H1 (cell line): ENCODE data around the gene SLC22A3. TPM values are rescaled to one million over a fixed set of nuclear protein-coding genes. Genes with fewer than 3 reads are reported as not detected.

Experiments used
- CTCF ChIA-PET: fragments of 300-600 bp; sonication (Branson Sonifier 250); formaldehyde crosslinking; loops from one replicate; lab custom pipeline; 2021; ENCODE audit not compliant: partially characterized antibody; lab: Charles Lee
- POLR2A ChIA-PET: fragments of 300-600 bp; sonication (Branson Sonifier 250); formaldehyde crosslinking; loops from one replicate; lab custom pipeline; 2021; ENCODE audit warnings: inconsistent platforms; ENCODE audit not compliant: partially characterized antibody; lab: Charles Lee
- DNase-seq, 2 experiments: peaks; one replicate each; pipeline versions ENCODE4 v3.0.0 to v3.0.0-alpha.2; 2010 to 2022; ENCODE audit warnings: low spot score in 2 of 2, low read depth in 1 of 2, mixed read lengths in 1 of 2
- FAIRE-seq: peaks from 2 replicates; lab custom pipeline; 2011; peaks lifted over from hg19 to GRCh38; lab: Jason Lieb, UNC
- H2AFZ ChIP-seq: 2 replicates; pipeline ENCODE4 v1.8.1; 2012; ENCODE audit warnings: low read length, inconsistent platforms
- H2AK5ac ChIP-seq: 2 replicates; pipeline ENCODE4 v1.6.1; 2013; ENCODE audit warnings: low read depth, low read length
- H2BK120ac ChIP-seq: replicated peaks from 2 replicates; pipeline ENCODE3; 2013; ENCODE audit warnings: low read depth, low read length, inconsistent platforms
- H2BK12ac ChIP-seq: 2 replicates; pipeline ENCODE4 v1.6.1; 2013; ENCODE audit warnings: low read depth, low read length
- H2BK15ac ChIP-seq: 2 replicates; pipeline ENCODE4 v1.6.1; 2013; ENCODE audit warnings: low read length
- H2BK20ac ChIP-seq: 2 replicates; pipeline ENCODE4 v1.6.1; 2013; ENCODE audit warnings: low read length
- H2BK5ac ChIP-seq: 2 replicates; pipeline ENCODE4 v1.6.1; 2013; ENCODE audit warnings: low read depth, low read length
- H3K14ac ChIP-seq: 2 replicates; pipeline ENCODE4 v1.6.1; 2013; ENCODE audit warnings: inconsistent platforms; ENCODE audit not compliant: insufficient read length
- H3K18ac ChIP-seq: 2 replicates; pipeline ENCODE4 v1.6.1; 2013; ENCODE audit warnings: low read length; ENCODE audit errors: extremely low read depth
- H3K23ac ChIP-seq: 2 replicates; pipeline ENCODE4 v1.6.1; 2013; ENCODE audit warnings: inconsistent platforms; ENCODE audit not compliant: insufficient read length
- H3K23me2 ChIP-seq: 2 replicates; pipeline ENCODE4 v1.6.1; 2013; ENCODE audit warnings: low read depth, low read length
- H3K27ac ChIP-seq: 2 replicates; pipeline ENCODE4 v1.6.1; 2011; ENCODE audit warnings: low read depth, low read length, inconsistent platforms
- H3K27me3 ChIP-seq, 4 experiments: replicated peaks in 1 of 4; 1 replicate in 1 of 4; 2 replicates in 3 of 4; pipeline versions ENCODE4 v1.6.1 to v1.8.1; 2011 to 2013; ENCODE audit warnings: low read length in 3 of 4, mild to moderate bottlenecking in 3 of 4, inconsistent platforms in 2 of 4, mixed read lengths in 2 of 4, moderate library complexity in 1 of 4; ENCODE audit not compliant: control insufficient read depth in 3 of 4, insufficient read depth in 3 of 4; ENCODE audit errors: extremely low read depth in 1 of 4
- H3K36me3 ChIP-seq, 4 experiments: 2 replicates each; pipeline versions ENCODE4 v1.6.1 to v1.8.1; 2011 to 2013; ENCODE audit warnings: mild to moderate bottlenecking in 4 of 4, low read length in 3 of 4, moderate library complexity in 2 of 4, control low read depth in 1 of 4, inconsistent platforms in 1 of 4; ENCODE audit not compliant: insufficient read depth in 4 of 4, control insufficient read depth in 2 of 4
- H3K4ac ChIP-seq: replicated peaks from 2 replicates; pipeline ENCODE3; 2013; ENCODE audit warnings: low read length, low read depth, mixed read lengths, inconsistent platforms; ENCODE audit not compliant: insufficient read length
- H3K4me1 ChIP-seq, 4 experiments: replicated peaks in 1 of 4; 1 replicate in 1 of 4; 2 replicates in 3 of 4; pipeline versions ENCODE4 v1.6.1 to v1.8.1; 2011 to 2013; ENCODE audit warnings: low read length in 3 of 4, inconsistent platforms in 2 of 4, mixed read lengths in 1 of 4; ENCODE audit not compliant: insufficient read depth in 4 of 4, control insufficient read depth in 3 of 4
- H3K4me2 ChIP-seq, 2 experiments: 2 replicates each; pipeline versions ENCODE4 v1.6.1 to v1.8.1; 2011 to 2013; ENCODE audit warnings: low read depth in 2 of 2, low read length in 2 of 2, control low read depth in 1 of 2, inconsistent platforms in 1 of 2, mild to moderate bottlenecking in 1 of 2; ENCODE audit not compliant: insufficient read depth in 1 of 2
- H3K4me3 ChIP-seq, 4 experiments: fragments of 200-600, 300-600 bp in 1 of 4; sonication (generic), shearing (Covaris generic), sonication (Bioruptor Twin) in 1 of 4; 2 replicates each; pipeline versions ENCODE4 v1.5.1 to v1.8.1; 2011 to 2016; ENCODE audit warnings: low read length in 4 of 4, low read depth in 3 of 4, control low read depth in 2 of 4, inconsistent platforms in 2 of 4, mild to moderate bottlenecking in 2 of 4, mixed read lengths in 1 of 4, moderate library complexity in 1 of 4; ENCODE audit not compliant: insufficient read depth in 2 of 4; ENCODE audit errors: extremely low read depth in 1 of 4
- H3K56ac ChIP-seq: replicated peaks from 2 replicates; pipeline ENCODE3; 2013; ENCODE audit warnings: low read depth, mild to moderate bottlenecking, mixed read lengths, low read length, inconsistent platforms; ENCODE audit not compliant: insufficient read length
- H3K79me1 ChIP-seq: 2 replicates; pipeline ENCODE4 v1.6.1; 2013; ENCODE audit warnings: low read depth, low read length, control low read depth
- H3K79me2 ChIP-seq, 2 experiments: 2 replicates each; pipeline versions ENCODE4 v1.6.1 to v1.8.1; 2012 to 2013; ENCODE audit warnings: low read length in 2 of 2, mild to moderate bottlenecking in 2 of 2, inconsistent platforms in 1 of 2; ENCODE audit not compliant: insufficient read depth in 2 of 2, control insufficient read depth in 1 of 2
- H3K9ac ChIP-seq, 4 experiments: replicated peaks in 1 of 4; 1 replicate in 1 of 4; 2 replicates in 3 of 4; pipeline versions ENCODE4 v1.6.1 to v1.8.1; 2011 to 2013; ENCODE audit warnings: low read depth in 3 of 4, low read length in 3 of 4, control low read depth in 2 of 4, mild to moderate bottlenecking in 2 of 4, moderate library complexity in 2 of 4, inconsistent platforms in 1 of 4; ENCODE audit errors: extremely low read depth in 1 of 4
- H3K9me3 ChIP-seq, 2 experiments: 2 replicates each; pipeline versions ENCODE4 v1.6.1 to v1.8.1; 2012 to 2013; ENCODE audit warnings: mild to moderate bottlenecking in 2 of 2, moderate library complexity in 2 of 2, control low read depth in 1 of 2, inconsistent platforms in 1 of 2, low read depth in 1 of 2, low read length in 1 of 2, mixed read lengths in 1 of 2; ENCODE audit not compliant: insufficient read depth in 2 of 2
- H4K20me1 ChIP-seq, 2 experiments: replicated peaks in 1 of 2; 2 replicates each; pipeline versions ENCODE3 to v1.8.1; 2011 to 2013; ENCODE audit warnings: inconsistent platforms in 2 of 2, low read length in 2 of 2, mild to moderate bottlenecking in 1 of 2; ENCODE audit not compliant: insufficient read depth in 2 of 2, control insufficient read depth in 1 of 2
- H4K5ac ChIP-seq: 2 replicates; pipeline ENCODE4 v1.6.1; 2013; ENCODE audit warnings: low read length, low read depth, mixed read lengths, inconsistent platforms; ENCODE audit not compliant: insufficient read length
- H4K8ac ChIP-seq: 2 replicates; pipeline ENCODE4 v1.8.0; 2013; ENCODE audit warnings: mild to moderate bottlenecking, moderate library complexity, low read length, inconsistent platforms; ENCODE audit not compliant: insufficient read depth; ENCODE audit errors: extremely low read depth
- H4K91ac ChIP-seq: replicated peaks from 2 replicates; pipeline ENCODE3; 2013; ENCODE audit warnings: low read length, mixed read lengths, inconsistent platforms; ENCODE audit not compliant: insufficient read length
- E2F6 ChIP-seq: IDR thresholded peaks from 2 replicates; pipeline ENCODE4 v1.6.1; 2012; ENCODE audit warnings: inconsistent platforms
- SUZ12 ChIP-seq: fragments of 200-600 bp; sonication (generic); IDR thresholded peaks from 2 replicates; pipeline ENCODE4 v1.6.1; 2012; ENCODE audit warnings: mild to moderate bottlenecking, inconsistent platforms, low read length, moderate library complexity, mixed read lengths
- WGBS, 2 experiments: shearing (Covaris generic) in 1 of 2; methylation state at CpG; one replicate each; pipeline versions ENCODE4 v1.1.6 to v1.1.7; 2013 to 2015; ENCODE audit warnings: low lambda C conversion rate in 2 of 2, mixed read lengths in 2 of 2, inconsistent platforms in 1 of 2, low coverage in 1 of 2, missing lambda C conversion rate in 1 of 2; ENCODE audit not compliant: insufficient replicate concordance in 2 of 2, insufficient coverage in 1 of 2, insufficient read length in 1 of 2; ENCODE audit errors: extremely low coverage in 1 of 2, missing lambda C conversion rate in 1 of 2; 5-methylcytosine and 5-hydroxymethylcytosine counted together
- polyA plus RNA-seq, 7 experiments: library from polyadenylated mRNA; depleted of rRNA in 3 of 7; stranded (reverse) in 5 of 7; unstranded in 2 of 7; fragments of >200 nt in 5 of 7; fragments of 200-250 nt in 2 of 7; gene quantifications; 1 replicate in 5 of 7; 2 replicates in 1 of 7; 4 replicates in 1 of 7; pipeline versions ENCODE4 v1.2.1 to v1.2.3, GENCODE V29; 2011 to 2013; ENCODE audit warnings: missing spikeins in 2 of 7, mixed read lengths in 2 of 7
- total RNA-seq: library from RNA; stranded (reverse); fragmentation: NEBNext Ultra II Directional; extraction: Animal tissue kit (Norgen Biotek cat#: 25700); gene quantifications from 2 replicates; pipeline ENCODE4 v1.2.1, GENCODE V29; 2021

Gene SLC22A3
- total and polyA plus RNA-seq, 2 of the 8 experiments (the other 6 are each of a cell fraction or from before 2014, with no cell fraction given), result 1.0 to 2.9 TPM

GRCh38 chr6:160319246-160319645 lies 28.9 kb upstream of the SLC22A3 start:
- H3K18ac ChIP-seq, result no peak overlapping the region
- H3K79me2 ChIP-seq, result no peaks in the 10 kb centered on the region
- POLR2A ChIA-PET, result interaction anchor here (0.7 kb wide), 1 partner anchor 96 kb away, joined by 3 read pairs; no protein-coding TSS in a partner anchor
- no peak overlapping the region for H2BK5ac ChIP-seq
- no peak overlapping the region for H2BK20ac ChIP-seq
- 79% methylated on average over 1 of the region's 1 CpG; no CpG with 5 or more reads in 1 of the 2 experiments for WGBS, 2 experiments
- no peaks in the 10 kb centered on the region for H4K20me1 ChIP-seq
- no peak overlapping the region for H2AFZ ChIP-seq
- H4K91ac ChIP-seq, result no peak overlapping the region
- H3K79me1 ChIP-seq, result no peaks in the 10 kb centered on the region
- FAIRE-seq (no peak), DNase-seq (no peak)
- no peaks in the 10 kb centered on the region for H3K36me3 ChIP-seq
- peaks cover 0 to 4% of the 10 kb centered on the region in 2 experiments; a peak in 1 of 4 replicates for H3K9me3 ChIP-seq
- H3K4ac ChIP-seq, result no peak overlapping the region
- H3K23ac ChIP-seq, result no peak overlapping the region
- H3K4me3 ChIP-seq, result no peak overlapping the region
- H3K27me3 ChIP-seq, result no peaks in the 10 kb centered on the region
- no peak overlapping the region for H3K4me2 ChIP-seq
- H3K56ac ChIP-seq, result no peak overlapping the region
- H4K5ac ChIP-seq, result no peak overlapping the region
- H3K4me1 ChIP-seq, result no peaks in the 10 kb centered on the region
- CTCF ChIA-PET, result interaction anchor here (1.6 kb wide), 1 partner anchor 23 kb away, joined by 4 read pairs; no protein-coding TSS in a partner anchor
- no peak overlapping the region for H4K8ac ChIP-seq
- H2BK120ac ChIP-seq, result no peak overlapping the region
- H3K23me2 ChIP-seq, result no peaks in the 10 kb centered on the region
- no peak overlapping the region for H2AK5ac ChIP-seq
- no peak overlapping the region for H3K27ac ChIP-seq
- H3K9ac ChIP-seq, result no peak overlapping the region
- H2BK15ac ChIP-seq, result no peak overlapping the region
- H3K14ac ChIP-seq, result no peak overlapping the region
- H2BK12ac ChIP-seq, result no peak overlapping the region
- TF ChIP-seq SUZ12 (no peak), E2F6 (no peak)
